Measurements from ENCODE around the gene HOATZ.

Gene HOATZ

DNA sequence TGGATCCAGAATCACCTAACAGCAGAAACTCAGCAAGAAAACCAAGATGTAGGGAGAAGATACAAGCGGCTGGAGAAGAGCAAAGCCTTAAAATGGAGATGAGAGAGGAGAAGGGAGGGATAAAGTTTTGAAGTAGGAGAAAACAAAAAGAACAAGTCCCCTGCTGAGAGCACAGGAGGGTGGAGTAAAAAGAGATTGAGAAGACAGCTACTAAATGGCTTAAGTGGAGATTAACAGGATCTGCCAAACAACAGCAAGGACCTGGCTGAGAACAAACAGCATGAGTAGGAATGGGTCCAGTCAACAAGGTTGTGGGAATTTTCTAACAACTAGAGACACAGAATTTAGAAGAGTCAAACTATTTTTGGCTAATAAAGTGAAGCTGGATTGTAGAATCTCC, 20.5 kb upstream of the HOATZ start:
- H3K23ac ChIP-seq (ENCODE audit: low read depth, low read length, poor library complexity) = no peak overlapping the region
- WGBS, 2 donors (ENCODE audit: extremely low coverage in 2 of 2, insufficient read length in 2 of 2, insufficient replicate concordance in 1 of 2) = no CpG with 5 or more reads among the region's 1 CpG
- H3K9me3 ChIP-seq (replicated peaks in 1 of 2; ENCODE audit: control insufficient read depth in 2 of 2, insufficient read depth in 1 of 2, low read depth in 1 of 2, low read length in 2 of 2) = no peaks in the 10 kb centered on the region
- H2AFZ ChIP-seq (ENCODE audit: low read length) = no peak overlapping the region
- no peak overlapping the region for H2BK5ac ChIP-seq (ENCODE audit: low read length)
- H2AK5ac ChIP-seq (ENCODE audit: low read depth, low read length) = no peak overlapping the region
- H3K79me1 ChIP-seq (ENCODE audit: low read depth, low read length) = no peaks in the 10 kb centered on the region
- DNase-seq (ENCODE audit: low spot score) = no peak
- H3K4me3 ChIP-seq (ENCODE audit: low read length in 2 of 2) = no peak overlapping the region
- no peak overlapping the region for H2BK15ac ChIP-seq (ENCODE audit: low read length)
- no peak overlapping the region for H4K91ac ChIP-seq (ENCODE audit: low read depth, low read length, poor library complexity)
- H3K27me3 ChIP-seq (ENCODE audit: control insufficient read depth in 3 of 3, insufficient read depth in 3 of 3, low read depth in 1 of 3, low read length in 3 of 3) = peaks cover 0 to 8% (median 3%) of the 10 kb centered on the region in 3 experiments
- H3K27ac ChIP-seq (replicated peaks; ENCODE audit: low read length) = no peak overlapping the region
- H3K4me1 ChIP-seq (ENCODE audit: control insufficient read depth in 2 of 2, insufficient read depth in 1 of 2, low read depth in 1 of 2, low read length in 2 of 2) = peaks cover 0 to 2% of the 10 kb centered on the region in 2 donors
- H2BK12ac ChIP-seq (ENCODE audit: low read length) = no peak overlapping the region
- H3K9ac ChIP-seq (ENCODE audit: low read depth, low read length, poor library complexity) = no peak overlapping the region
- no peaks in the 10 kb centered on the region for H3K36me3 ChIP-seq (replicated peaks in 1 of 2; ENCODE audit: control insufficient read depth in 2 of 2, insufficient read depth in 2 of 2, low read length in 2 of 2)
- H3K14ac ChIP-seq (ENCODE audit: low read length) = no peak overlapping the region
- H3K18ac ChIP-seq (ENCODE audit: low read length) = no peak overlapping the region
- no peak overlapping the region for H3K4me2 ChIP-seq (ENCODE audit: insufficient read depth, low read length, poor library complexity, severe bottlenecking)
- no peak overlapping the region for H4K8ac ChIP-seq (ENCODE audit: low read depth, low read length)
- H2BK120ac ChIP-seq (ENCODE audit: low read depth, low read length) = no peak overlapping the region
- no peak overlapping the region for H3K4ac ChIP-seq (ENCODE audit: low read length)

GRCh38 chr11:111499483-111499882, 15.1 kb upstream of the HOATZ start:
- Histone ChIP-seq H3K27me3 (ENCODE audit: control insufficient read depth in 3 of 3, insufficient read depth in 3 of 3, low read depth in 1 of 3, low read length in 3 of 3) (peaks cover 0 to 3% (median 2%) of the 10 kb centered on the region in 3 experiments), H3K23ac (ENCODE audit: low read depth, low read length, poor library complexity) (no peak overlapping the region)
- no CpG with 5 or more reads among the region's 5 CpGs for WGBS, 2 donors (ENCODE audit: extremely low coverage in 2 of 2, insufficient read length in 2 of 2, insufficient replicate concordance in 1 of 2)

DNA sequence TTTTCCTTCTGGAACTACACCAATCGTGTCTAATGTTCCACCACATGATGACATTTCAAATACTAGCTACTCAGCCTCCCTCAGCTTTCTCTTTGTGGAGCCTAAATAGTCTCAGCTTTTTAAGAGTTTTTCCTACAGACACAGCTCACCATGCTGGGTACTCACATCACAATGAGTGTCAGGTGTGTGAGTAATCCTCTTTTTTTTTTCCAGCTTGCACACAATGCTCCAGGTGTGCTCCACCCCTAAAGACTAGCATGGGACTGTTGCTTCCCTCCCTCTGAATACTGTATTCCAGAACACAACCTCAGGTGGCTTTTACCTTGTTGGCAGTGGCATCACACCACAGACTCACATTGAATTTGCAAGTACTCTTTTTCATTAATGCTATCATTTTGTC, 14.1 kb upstream of the HOATZ start:
- Histone ChIP-seq H3K27ac (replicated peaks; ENCODE audit: low read length) (no peak overlapping the region), H3K23ac (ENCODE audit: low read depth, low read length, poor library complexity) (no peak overlapping the region), H2BK120ac (ENCODE audit: low read depth, low read length) (no peak overlapping the region), H4K8ac (ENCODE audit: low read depth, low read length) (no peak overlapping the region), H2BK5ac (ENCODE audit: low read length) (no peak overlapping the region), H3K4ac (ENCODE audit: low read length) (no peak overlapping the region), H2BK12ac (ENCODE audit: low read length) (no peak overlapping the region), H2BK15ac (ENCODE audit: low read length) (no peak overlapping the region), H3K9me3 (replicated peaks in 1 of 2; ENCODE audit: control insufficient read depth in 2 of 2, insufficient read depth in 1 of 2, low read depth in 1 of 2, low read length in 2 of 2) (no peaks in the 10 kb centered on the region), H2AK5ac (ENCODE audit: low read depth, low read length) (no peak overlapping the region), H3K14ac (ENCODE audit: low read length) (no peak overlapping the region), H3K4me1 (ENCODE audit: control insufficient read depth in 2 of 2, insufficient read depth in 1 of 2, low read depth in 1 of 2, low read length in 2 of 2) (no peaks in the 10 kb centered on the region), H3K18ac (ENCODE audit: low read length) (no peak overlapping the region), H3K9ac (ENCODE audit: low read depth, low read length, poor library complexity) (no peak overlapping the region), H3K36me3 (replicated peaks in 1 of 2; ENCODE audit: control insufficient read depth in 2 of 2, insufficient read depth in 2 of 2, low read length in 2 of 2) (no peaks in the 10 kb centered on the region), H2AFZ (ENCODE audit: low read length) (no peak overlapping the region), H4K91ac (ENCODE audit: low read depth, low read length, poor library complexity) (no peak overlapping the region), H3K4me3 (ENCODE audit: low read length in 2 of 2) (no peak overlapping the region), H3K79me1 (ENCODE audit: low read depth, low read length) (no peaks in the 10 kb centered on the region), H3K27me3 (ENCODE audit: control insufficient read depth in 3 of 3, insufficient read depth in 3 of 3, low read depth in 1 of 3, low read length in 3 of 3) (peaks cover 0 to 3% (median 2%) of the 10 kb centered on the region in 3 experiments), H3K4me2 (ENCODE audit: insufficient read depth, low read length, poor library complexity, severe bottlenecking) (no peak overlapping the region)
- no peak for DNase-seq (ENCODE audit: low spot score)
- no CpG with 5 or more reads among the region's 1 CpG for WGBS, 2 donors (ENCODE audit: extremely low coverage in 2 of 2, insufficient read length in 2 of 2, insufficient replicate concordance in 1 of 2)

More at GRCh38 chr11:111499483-111499882, 15.1 kb upstream of the HOATZ start:
- H3K4me1 ChIP-seq (ENCODE audit: control insufficient read depth in 2 of 2, insufficient read depth in 1 of 2, low read depth in 1 of 2, low read length in 2 of 2) = no peaks in the 10 kb centered on the region
- no peak overlapping the region for H3K27ac ChIP-seq (replicated peaks; ENCODE audit: low read length)
- no peak overlapping the region for H2AFZ ChIP-seq (ENCODE audit: low read length)
- DNase-seq (ENCODE audit: low spot score) = no peak
- no peaks in the 10 kb centered on the region for H3K9me3 ChIP-seq (replicated peaks in 1 of 2; ENCODE audit: control insufficient read depth in 2 of 2, insufficient read depth in 1 of 2, low read depth in 1 of 2, low read length in 2 of 2)
- no peaks in the 10 kb centered on the region for H3K79me1 ChIP-seq (ENCODE audit: low read depth, low read length)
- H2AK5ac ChIP-seq (ENCODE audit: low read depth, low read length) = no peak overlapping the region
- H3K36me3 ChIP-seq (replicated peaks in 1 of 2; ENCODE audit: control insufficient read depth in 2 of 2, insufficient read depth in 2 of 2, low read length in 2 of 2) = no peaks in the 10 kb centered on the region
- no peak overlapping the region for H3K18ac ChIP-seq (ENCODE audit: low read length)
- H2BK15ac ChIP-seq (ENCODE audit: low read length) = no peak overlapping the region
- H4K91ac ChIP-seq (ENCODE audit: low read depth, low read length, poor library complexity) = no peak overlapping the region
- H4K8ac ChIP-seq (ENCODE audit: low read depth, low read length) = no peak overlapping the region
- no peak overlapping the region for H3K4me2 ChIP-seq (ENCODE audit: insufficient read depth, low read length, poor library complexity, severe bottlenecking)
- H3K14ac ChIP-seq (ENCODE audit: low read length) = no peak overlapping the region
- no peak overlapping the region for H2BK5ac ChIP-seq (ENCODE audit: low read length)
- H2BK12ac ChIP-seq (ENCODE audit: low read length) = no peak overlapping the region
- H3K4me3 ChIP-seq (ENCODE audit: low read length in 2 of 2) = no peak overlapping the region
- H3K4ac ChIP-seq (ENCODE audit: low read length) = no peak overlapping the region
- H3K9ac ChIP-seq (ENCODE audit: low read depth, low read length, poor library complexity) = no peak overlapping the region
- H2BK120ac ChIP-seq (ENCODE audit: low read depth, low read length) = no peak overlapping the region

- DNase-seq (ENCODE audit: low spot score) = no peak
- Histone ChIP-seq H3K36me3 (replicated peaks in 1 of 2; ENCODE audit: control insufficient read depth in 2 of 2, insufficient read depth in 2 of 2, low read length in 2 of 2) (no peaks in the 10 kb centered on the region), H3K14ac (ENCODE audit: low read length) (no peak overlapping the region), H4K8ac (ENCODE audit: low read depth, low read length) (no peak overlapping the region), H3K23ac (ENCODE audit: low read depth, low read length, poor library complexity) (no peak overlapping the region), H2BK12ac (ENCODE audit: low read length) (no peak overlapping the region), H2BK120ac (ENCODE audit: low read depth, low read length) (no peak overlapping the region), H2BK5ac (ENCODE audit: low read length) (no peak overlapping the region), H3K4me2 (ENCODE audit: insufficient read depth, low read length, poor library complexity, severe bottlenecking) (no peak overlapping the region), H3K4me1 (ENCODE audit: control insufficient read depth in 2 of 2, insufficient read depth in 1 of 2, low read depth in 1 of 2, low read length in 2 of 2) (no peaks in the 10 kb centered on the region), H2BK15ac (ENCODE audit: low read length) (no peak overlapping the region), H2AFZ (ENCODE audit: low read length) (no peak overlapping the region), H3K4me3 (ENCODE audit: low read length in 2 of 2) (no peak overlapping the region), H2AK5ac (ENCODE audit: low read depth, low read length) (no peak overlapping the region), H3K18ac (ENCODE audit: low read length) (no peak overlapping the region), H3K9ac (ENCODE audit: low read depth, low read length, poor library complexity) (no peak overlapping the region), H3K4ac (ENCODE audit: low read length) (no peak overlapping the region), H3K79me1 (ENCODE audit: low read depth, low read length) (no peaks in the 10 kb centered on the region), H3K27me3 (ENCODE audit: control insufficient read depth in 3 of 3, insufficient read depth in 3 of 3, low read depth in 1 of 3, low read length in 3 of 3) (peaks cover 0 to 3% (median 2%) of the 10 kb centered on the region in 3 experiments), H3K27ac (replicated peaks; ENCODE audit: low read length) (no peak overlapping the region), H3K9me3 (replicated peaks in 1 of 2; ENCODE audit: control insufficient read depth in 2 of 2, insufficient read depth in 1 of 2, low read depth in 1 of 2, low read length in 2 of 2) (no peaks in the 10 kb centered on the region), H4K91ac (ENCODE audit: low read depth, low read length, poor library complexity) (no peak overlapping the region)
- WGBS, 2 donors (ENCODE audit: extremely low coverage in 2 of 2, insufficient read length in 2 of 2, insufficient replicate concordance in 1 of 2) = no CpG with 5 or more reads among the region's 1 CpG
Measured at GRCh38 chr11:111502611-111503010, 12.0 kb upstream of the HOATZ start.
